GM12878 (cell line): Measurements from ENCODE around the gene SLC9C2. TPM values are rescaled to one million over a fixed set of nuclear protein-coding genes. Genes with fewer than 3 reads are reported as not detected.

Experiments
- ATAC-seq: fragments of 200-7000 bp; cut with Tn5 transposase; 3 replicates; pipeline ENCODE4 v1.9.1; 2020; ENCODE audit warnings: mild to moderate bottlenecking, moderate library complexity
- BruUV-seq: library from RNA; stranded (reverse); fragments of 400-500 nt; replicated peaks from 2 replicates; lab custom pipeline; 2021; lab: Mats Ljungman, UMichigan
- CTCF ChIA-PET: fragments of 300-600 bp; sonication (Branson Sonifier 250); formaldehyde crosslinking; extraction: SDS; loops from one replicate; lab custom pipeline; 2021; ENCODE audit warnings: inconsistent platforms; lab: Yijun Ruan, JAX
- POLR2A ChIA-PET: fragments of 350-600 bp; formaldehyde crosslinking; extraction: SDS; loops from one replicate; lab custom pipeline; 2021; ENCODE audit warnings: inconsistent platforms; lab: Charles Lee
- RAD21 ChIA-PET: fragments of 300-600 bp; sonication (Branson Sonifier 250); formaldehyde crosslinking; loops from one replicate; lab custom pipeline; 2023; ENCODE audit warnings: antibody characterized with exemption; ENCODE audit not compliant: unreplicated experiment; lab: Charles Lee
- SMC1A ChIA-PET: fragments of 300-600 bp; sonication (Branson Sonifier 250); formaldehyde crosslinking; loops from one replicate; lab custom pipeline; 2023; ENCODE audit not compliant: unreplicated experiment, uncharacterized antibody; lab: Charles Lee
- DNase-seq: peaks from one replicate; pipeline ENCODE4 v3.0.0-alpha.2; 2011; ENCODE audit warnings: low read depth, low spot score
- FAIRE-seq: peaks from 3 replicates; lab custom pipeline; 2011; peaks lifted over from hg19 to GRCh38; lab: Jason Lieb, UNC
- H2AFZ ChIP-seq: 2 replicates; pipeline ENCODE4 v1.6.0; 2011; ENCODE audit warnings: low read depth, low read length, control low read depth; ENCODE audit not compliant: control insufficient read depth
- H3K27ac ChIP-seq: 2 replicates; pipeline ENCODE4 v1.5.1; 2011; ENCODE audit warnings: control low read depth; ENCODE audit not compliant: control insufficient read depth, insufficient read depth
- H3K27me3 ChIP-seq, 2 experiments: replicated peaks in 1 of 2; 2 replicates each; pipeline versions ENCODE4 v1.6.0 to v1.6.1; 2011; ENCODE audit warnings: low read length in 1 of 2; ENCODE audit not compliant: control insufficient read depth in 2 of 2, insufficient read depth in 2 of 2
- H3K36me3 ChIP-seq, 2 experiments: 2 replicates each; pipeline ENCODE4 v1.5.1; 2011; ENCODE audit warnings: low read length in 1 of 2; ENCODE audit not compliant: control insufficient read depth in 2 of 2, insufficient read depth in 2 of 2
- H3K4me1 ChIP-seq: 2 replicates; pipeline ENCODE4 v1.6.1; 2011; ENCODE audit warnings: mild to moderate bottlenecking, low read length, moderate library complexity, mixed read lengths; ENCODE audit not compliant: control insufficient read depth, insufficient read depth
- H3K4me2 ChIP-seq: 2 replicates; pipeline ENCODE4 v1.6.0; 2011; ENCODE audit warnings: control low read depth; ENCODE audit not compliant: control insufficient read depth, insufficient read depth
- H3K4me3 ChIP-seq: fragments of 200-600 bp; sonication (generic); 2 replicates; pipeline ENCODE4 v1.5.1; 2016
- H3K79me2 ChIP-seq: 2 replicates; pipeline ENCODE4 v1.6.0; 2011; ENCODE audit warnings: low read length; ENCODE audit not compliant: control insufficient read depth, insufficient read depth
- H3K9ac ChIP-seq: 2 replicates; pipeline ENCODE4 v1.8.0; 2011; ENCODE audit warnings: low read length, control low read depth, mixed read lengths; ENCODE audit not compliant: control insufficient read depth, insufficient read depth
- H3K9me3 ChIP-seq: replicated peaks from 3 replicates; pipeline ENCODE4 v1.5.1; 2011; ENCODE audit warnings: mild to moderate bottlenecking, low read length; ENCODE audit not compliant: control insufficient read depth, insufficient read depth
- H4K20me1 ChIP-seq: 2 replicates; pipeline ENCODE4 v1.6.0; 2011; ENCODE audit not compliant: control insufficient read depth, insufficient read depth
- HCFC1 ChIP-seq: fragments of 150-350 bp; IDR thresholded peaks from 2 replicates; pipeline ENCODE4 v1.6.1; 2014; ENCODE audit warnings: low read length
- KLF5 ChIP-seq: fragments of 450-650 bp; IDR thresholded peaks from 2 replicates; pipeline ENCODE4 v1.6.1; 2014; ENCODE audit warnings: mild to moderate bottlenecking; ENCODE audit not compliant: partially characterized antibody
- NFIC ChIP-seq: IDR thresholded peaks from 2 replicates; pipeline ENCODE4 v1.6.1; 2012; ENCODE audit warnings: low read depth, mild to moderate bottlenecking, inconsistent platforms, low read length, moderate library complexity
- NR2C1 ChIP-seq: fragments of 450-650 bp; IDR thresholded peaks from 2 replicates; pipeline ENCODE4 v1.6.1; 2017; ENCODE audit warnings: antibody characterized with exemption, mild to moderate bottlenecking, moderate library complexity
- TARDBP ChIP-seq: IDR thresholded peaks from 2 replicates; pipeline ENCODE4 v1.6.1; 2016; ENCODE audit warnings: borderline replicate concordance
- WGBS: methylation state at CpG from one replicate; pipeline ENCODE4 v1.1.6; 2016; ENCODE audit warnings: low lambda C conversion rate; ENCODE audit not compliant: insufficient replicate concordance, insufficient coverage; ENCODE audit errors: missing lambda C conversion rate; 5-methylcytosine and 5-hydroxymethylcytosine counted together
- in situ Hi-C: fragments of 300-500 bp; cut with MboI; formaldehyde crosslinking; loops from 9 replicates; pipeline ENCODE4 v1.14.3; 2018; ENCODE audit warnings: mixed read lengths
- intact Hi-C: fragments of 100-400 bp; cut with micrococcal nuclease; formaldehyde crosslinking; loops from one replicate; pipeline ENCODE4 v1.14.2; 2022; ENCODE audit not compliant: unreplicated experiment
- polyA plus RNA-seq, 11 experiments: library from polyadenylated mRNA; depleted of rRNA in 4 of 11; unstranded in 6 of 11; stranded (reverse) in 5 of 11; fragments of >200 nt; fragmentation: Nextera tagmentation in 4 of 11; fragmentation: Illumina TruSeq in 1 of 11; extraction: Ambion mirVana in 4 of 11; extraction: Trizol in 1 of 11; gene quantifications; 1 replicate in 1 of 11; 2 replicates in 10 of 11; pipeline versions ENCODE4 v1.2.1 to v1.2.3, GENCODE V29; 2011 to 2016; ENCODE audit warnings: inconsistent platforms in 2 of 11, missing spikeins in 2 of 11, low read depth in 1 of 11
- total RNA-seq, 4 experiments: library from RNA; depleted of rRNA in 3 of 4; stranded (reverse); fragments of >200 nt in 3 of 4; fragmentation: Illumina TruSeq in 1 of 4; extraction: Trizol in 1 of 4; gene quantifications; 2 replicates each; pipeline versions ENCODE4 v1.2.1 to v1.2.3, GENCODE V29; 2013 to 2021
- TF ChIP-seq, protein P1 (sequence below): fragments of 150-350 bp; IDR thresholded peaks from 2 replicates; pipeline ENCODE4 v1.6.1; 2016; ENCODE audit warnings: low read depth, low read length
- TF ChIP-seq, protein P2 (sequence below): fragments of 450-650 bp; IDR thresholded peaks from 2 replicates; pipeline ENCODE4 v1.6.1; 2016; ENCODE audit warnings: mild to moderate bottlenecking, moderate library complexity, borderline replicate concordance
- TF ChIP-seq, protein P3 (sequence below): IDR thresholded peaks from 2 replicates; pipeline ENCODE4 v1.6.1; 2011; ENCODE audit warnings: low read depth, mild to moderate bottlenecking, low read length, moderate library complexity, borderline replicate concordance; ENCODE audit errors: extremely low read depth
- TF ChIP-seq, protein P4 (sequence below): IDR thresholded peaks from 2 replicates; pipeline ENCODE4 v1.6.1; 2012; ENCODE audit warnings: low read depth, low read length, improper control_type of control experiment
- TF ChIP-seq, protein P5 (sequence below): fragments of 450-650 bp; formaldehyde crosslinking; IDR thresholded peaks from 2 replicates; pipeline ENCODE4 v1.4.0; 2020; ENCODE audit warnings: mild to moderate bottlenecking, moderate library complexity

SLC9C2 gene
- total and polyA plus RNA-seq, 10 of the 15 experiments (the other 5 are each of a cell fraction or from before 2014, with no cell fraction given), result not detected

DNA sequence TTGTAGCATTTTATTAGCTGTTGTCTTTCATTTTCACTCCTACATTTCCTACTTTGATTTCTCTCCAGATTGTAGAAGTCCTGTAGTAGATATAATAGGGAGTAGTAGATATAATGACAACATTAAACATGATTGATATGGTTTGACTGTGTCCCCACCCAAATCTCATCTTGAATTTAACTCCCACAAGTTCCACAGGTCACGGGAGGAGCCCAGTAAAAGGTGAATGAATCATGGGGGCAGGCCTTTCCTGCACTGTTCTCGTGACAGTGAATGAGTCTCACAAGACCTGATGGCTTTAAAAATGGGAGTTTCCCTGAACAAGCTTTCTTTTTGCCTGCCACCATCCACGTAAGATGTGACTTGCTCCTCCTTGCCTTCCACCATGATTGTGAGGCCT lies 133.2 kb downstream of the SLC9C2 start:
- H4K20me1 ChIP-seq, result no peaks in the 10 kb centered on the region
- WGBS, result 59% methylated on average over 3 of the region's 3 CpGs
- DNase-seq (no peak), ATAC-seq (no peak), FAIRE-seq (no peak)
- H3K9me3 ChIP-seq, result peaks cover 11% of the 10 kb centered on the region
- BruUV-seq, result no TSS peak
- in situ Hi-C loops, result no loop called here
- H3K79me2 ChIP-seq, result no peaks in the 10 kb centered on the region
- H3K4me3 ChIP-seq, result no peak overlapping the region
- ChIA-PET SMC1A (no interaction called here), CTCF (no interaction called here), POLR2A (no interaction called here), RAD21 (no interaction called here)
- intact Hi-C loops, result no loop called here
- no peak overlapping the region for H3K27ac ChIP-seq
- H3K4me2 ChIP-seq, result no peak overlapping the region
- H3K9ac ChIP-seq, result no peak overlapping the region
- no peaks in the 10 kb centered on the region for H3K27me3 ChIP-seq
- H3K36me3 ChIP-seq, result no peaks in the 10 kb centered on the region
- no peaks in the 10 kb centered on the region; the same call in 1 of the 2 replicates for H3K4me1 ChIP-seq
- H2AFZ ChIP-seq, result no peak overlapping the region
- TF ChIP-seq, protein P1, sequence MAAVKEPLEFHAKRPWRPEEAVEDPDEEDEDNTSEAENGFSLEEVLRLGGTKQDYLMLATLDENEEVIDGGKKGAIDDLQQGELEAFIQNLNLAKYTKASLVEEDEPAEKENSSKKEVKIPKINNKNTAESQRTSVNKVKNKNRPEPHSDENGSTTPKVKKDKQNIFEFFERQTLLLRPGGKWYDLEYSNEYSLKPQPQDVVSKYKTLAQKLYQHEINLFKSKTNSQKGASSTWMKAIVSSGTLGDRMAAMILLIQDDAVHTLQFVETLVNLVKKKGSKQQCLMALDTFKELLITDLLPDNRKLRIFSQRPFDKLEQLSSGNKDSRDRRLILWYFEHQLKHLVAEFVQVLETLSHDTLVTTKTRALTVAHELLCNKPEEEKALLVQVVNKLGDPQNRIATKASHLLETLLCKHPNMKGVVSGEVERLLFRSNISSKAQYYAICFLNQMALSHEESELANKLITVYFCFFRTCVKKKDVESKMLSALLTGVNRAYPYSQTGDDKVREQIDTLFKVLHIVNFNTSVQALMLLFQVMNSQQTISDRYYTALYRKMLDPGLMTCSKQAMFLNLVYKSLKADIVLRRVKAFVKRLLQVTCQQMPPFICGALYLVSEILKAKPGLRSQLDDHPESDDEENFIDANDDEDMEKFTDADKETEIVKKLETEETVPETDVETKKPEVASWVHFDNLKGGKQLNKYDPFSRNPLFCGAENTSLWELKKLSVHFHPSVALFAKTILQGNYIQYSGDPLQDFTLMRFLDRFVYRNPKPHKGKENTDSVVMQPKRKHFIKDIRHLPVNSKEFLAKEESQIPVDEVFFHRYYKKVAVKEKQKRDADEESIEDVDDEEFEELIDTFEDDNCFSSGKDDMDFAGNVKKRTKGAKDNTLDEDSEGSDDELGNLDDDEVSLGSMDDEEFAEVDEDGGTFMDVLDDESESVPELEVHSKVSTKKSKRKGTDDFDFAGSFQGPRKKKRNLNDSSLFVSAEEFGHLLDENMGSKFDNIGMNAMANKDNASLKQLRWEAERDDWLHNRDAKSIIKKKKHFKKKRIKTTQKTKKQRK, result no peak
- TF ChIP-seq, protein P2, sequence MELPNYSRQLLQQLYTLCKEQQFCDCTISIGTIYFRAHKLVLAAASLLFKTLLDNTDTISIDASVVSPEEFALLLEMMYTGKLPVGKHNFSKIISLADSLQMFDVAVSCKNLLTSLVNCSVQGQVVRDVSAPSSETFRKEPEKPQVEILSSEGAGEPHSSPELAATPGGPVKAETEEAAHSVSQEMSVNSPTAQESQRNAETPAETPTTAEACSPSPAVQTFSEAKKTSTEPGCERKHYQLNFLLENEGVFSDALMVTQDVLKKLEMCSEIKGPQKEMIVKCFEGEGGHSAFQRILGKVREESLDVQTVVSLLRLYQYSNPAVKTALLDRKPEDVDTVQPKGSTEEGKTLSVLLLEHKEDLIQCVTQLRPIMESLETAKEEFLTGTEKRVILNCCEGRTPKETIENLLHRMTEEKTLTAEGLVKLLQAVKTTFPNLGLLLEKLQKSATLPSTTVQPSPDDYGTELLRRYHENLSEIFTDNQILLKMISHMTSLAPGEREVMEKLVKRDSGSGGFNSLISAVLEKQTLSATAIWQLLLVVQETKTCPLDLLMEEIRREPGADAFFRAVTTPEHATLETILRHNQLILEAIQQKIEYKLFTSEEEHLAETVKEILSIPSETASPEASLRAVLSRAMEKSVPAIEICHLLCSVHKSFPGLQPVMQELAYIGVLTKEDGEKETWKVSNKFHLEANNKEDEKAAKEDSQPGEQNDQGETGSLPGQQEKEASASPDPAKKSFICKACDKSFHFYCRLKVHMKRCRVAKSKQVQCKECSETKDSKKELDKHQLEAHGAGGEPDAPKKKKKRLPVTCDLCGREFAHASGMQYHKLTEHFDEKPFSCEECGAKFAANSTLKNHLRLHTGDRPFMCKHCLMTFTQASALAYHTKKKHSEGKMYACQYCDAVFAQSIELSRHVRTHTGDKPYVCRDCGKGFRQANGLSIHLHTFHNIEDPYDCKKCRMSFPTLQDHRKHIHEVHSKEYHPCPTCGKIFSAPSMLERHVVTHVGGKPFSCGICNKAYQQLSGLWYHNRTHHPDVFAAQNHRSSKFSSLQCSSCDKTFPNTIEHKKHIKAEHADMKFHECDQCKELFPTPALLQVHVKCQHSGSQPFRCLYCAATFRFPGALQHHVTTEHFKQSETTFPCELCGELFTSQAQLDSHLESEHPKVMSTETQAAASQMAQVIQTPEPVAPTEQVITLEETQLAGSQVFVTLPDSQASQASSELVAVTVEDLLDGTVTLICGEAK, result no peak
- TF ChIP-seq NR2C1, result no peak
- no peak for TF ChIP-seq HCFC1
- no peak for TF ChIP-seq NFIC
- TF ChIP-seq, protein P3, sequence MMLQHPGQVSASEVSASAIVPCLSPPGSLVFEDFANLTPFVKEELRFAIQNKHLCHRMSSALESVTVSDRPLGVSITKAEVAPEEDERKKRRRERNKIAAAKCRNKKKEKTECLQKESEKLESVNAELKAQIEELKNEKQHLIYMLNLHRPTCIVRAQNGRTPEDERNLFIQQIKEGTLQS, result no peak
- TF ChIP-seq, protein P4, sequence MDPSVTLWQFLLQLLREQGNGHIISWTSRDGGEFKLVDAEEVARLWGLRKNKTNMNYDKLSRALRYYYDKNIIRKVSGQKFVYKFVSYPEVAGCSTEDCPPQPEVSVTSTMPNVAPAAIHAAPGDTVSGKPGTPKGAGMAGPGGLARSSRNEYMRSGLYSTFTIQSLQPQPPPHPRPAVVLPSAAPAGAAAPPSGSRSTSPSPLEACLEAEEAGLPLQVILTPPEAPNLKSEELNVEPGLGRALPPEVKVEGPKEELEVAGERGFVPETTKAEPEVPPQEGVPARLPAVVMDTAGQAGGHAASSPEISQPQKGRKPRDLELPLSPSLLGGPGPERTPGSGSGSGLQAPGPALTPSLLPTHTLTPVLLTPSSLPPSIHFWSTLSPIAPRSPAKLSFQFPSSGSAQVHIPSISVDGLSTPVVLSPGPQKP, result no peak
- TF ChIP-seq TARDBP, result no peak
- TF ChIP-seq, protein P5, sequence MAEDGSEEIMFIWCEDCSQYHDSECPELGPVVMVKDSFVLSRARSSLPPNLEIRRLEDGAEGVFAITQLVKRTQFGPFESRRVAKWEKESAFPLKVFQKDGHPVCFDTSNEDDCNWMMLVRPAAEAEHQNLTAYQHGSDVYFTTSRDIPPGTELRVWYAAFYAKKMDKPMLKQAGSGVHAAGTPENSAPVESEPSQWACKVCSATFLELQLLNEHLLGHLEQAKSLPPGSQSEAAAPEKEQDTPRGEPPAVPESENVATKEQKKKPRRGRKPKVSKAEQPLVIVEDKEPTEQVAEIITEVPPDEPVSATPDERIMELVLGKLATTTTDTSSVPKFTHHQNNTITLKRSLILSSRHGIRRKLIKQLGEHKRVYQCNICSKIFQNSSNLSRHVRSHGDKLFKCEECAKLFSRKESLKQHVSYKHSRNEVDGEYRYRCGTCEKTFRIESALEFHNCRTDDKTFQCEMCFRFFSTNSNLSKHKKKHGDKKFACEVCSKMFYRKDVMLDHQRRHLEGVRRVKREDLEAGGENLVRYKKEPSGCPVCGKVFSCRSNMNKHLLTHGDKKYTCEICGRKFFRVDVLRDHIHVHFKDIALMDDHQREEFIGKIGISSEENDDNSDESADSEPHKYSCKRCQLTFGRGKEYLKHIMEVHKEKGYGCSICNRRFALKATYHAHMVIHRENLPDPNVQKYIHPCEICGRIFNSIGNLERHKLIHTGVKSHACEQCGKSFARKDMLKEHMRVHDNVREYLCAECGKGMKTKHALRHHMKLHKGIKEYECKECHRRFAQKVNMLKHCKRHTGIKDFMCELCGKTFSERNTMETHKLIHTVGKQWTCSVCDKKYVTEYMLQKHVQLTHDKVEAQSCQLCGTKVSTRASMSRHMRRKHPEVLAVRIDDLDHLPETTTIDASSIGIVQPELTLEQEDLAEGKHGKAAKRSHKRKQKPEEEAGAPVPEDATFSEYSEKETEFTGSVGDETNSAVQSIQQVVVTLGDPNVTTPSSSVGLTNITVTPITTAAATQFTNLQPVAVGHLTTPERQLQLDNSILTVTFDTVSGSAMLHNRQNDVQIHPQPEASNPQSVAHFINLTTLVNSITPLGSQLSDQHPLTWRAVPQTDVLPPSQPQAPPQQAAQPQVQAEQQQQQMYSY (CRISPR knock-in tag), result no peak
- TF ChIP-seq KLF5, result no peak
